ENCODE data around the gene ENO4. TPM values are rescaled to one million over a fixed set of nuclear protein-coding genes. Genes with fewer than 3 reads are reported as not detected.

Gene ENO4
- total RNA-seq, 1 experiment from 2014 or later, result 0.12 TPM

DNA sequence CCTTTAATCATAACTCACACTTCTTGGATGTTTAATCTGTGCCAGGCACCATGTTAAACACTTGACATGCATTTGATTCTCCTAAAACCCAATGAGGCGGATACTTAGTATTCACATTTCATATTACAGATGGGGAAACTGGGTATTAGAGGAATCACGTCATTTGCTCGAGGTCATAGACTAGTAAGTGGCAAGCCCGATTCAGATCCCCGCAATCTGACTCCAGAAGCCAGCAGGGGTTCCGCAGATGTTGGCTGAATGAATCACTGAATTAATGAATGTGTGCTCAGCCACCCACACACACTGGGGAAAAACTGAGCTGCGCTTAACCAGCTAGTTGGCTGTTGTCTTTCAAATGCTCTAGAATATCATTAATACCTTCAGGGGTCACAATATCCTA, 22.5 kb upstream of the ENO4 start:
- CTCF ChIA-PET, result no interaction called here
- intact Hi-C loops (cut with micrococcal nuclease; ENCODE audit: unreplicated experiment), result no loop called here
- TF ChIP-seq, protein P1, sequence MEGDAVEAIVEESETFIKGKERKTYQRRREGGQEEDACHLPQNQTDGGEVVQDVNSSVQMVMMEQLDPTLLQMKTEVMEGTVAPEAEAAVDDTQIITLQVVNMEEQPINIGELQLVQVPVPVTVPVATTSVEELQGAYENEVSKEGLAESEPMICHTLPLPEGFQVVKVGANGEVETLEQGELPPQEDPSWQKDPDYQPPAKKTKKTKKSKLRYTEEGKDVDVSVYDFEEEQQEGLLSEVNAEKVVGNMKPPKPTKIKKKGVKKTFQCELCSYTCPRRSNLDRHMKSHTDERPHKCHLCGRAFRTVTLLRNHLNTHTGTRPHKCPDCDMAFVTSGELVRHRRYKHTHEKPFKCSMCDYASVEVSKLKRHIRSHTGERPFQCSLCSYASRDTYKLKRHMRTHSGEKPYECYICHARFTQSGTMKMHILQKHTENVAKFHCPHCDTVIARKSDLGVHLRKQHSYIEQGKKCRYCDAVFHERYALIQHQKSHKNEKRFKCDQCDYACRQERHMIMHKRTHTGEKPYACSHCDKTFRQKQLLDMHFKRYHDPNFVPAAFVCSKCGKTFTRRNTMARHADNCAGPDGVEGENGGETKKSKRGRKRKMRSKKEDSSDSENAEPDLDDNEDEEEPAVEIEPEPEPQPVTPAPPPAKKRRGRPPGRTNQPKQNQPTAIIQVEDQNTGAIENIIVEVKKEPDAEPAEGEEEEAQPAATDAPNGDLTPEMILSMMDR (IDR thresholded peaks at IDR 0.05; ENCODE audit: unreplicated experiment), result no peak

DNA sequence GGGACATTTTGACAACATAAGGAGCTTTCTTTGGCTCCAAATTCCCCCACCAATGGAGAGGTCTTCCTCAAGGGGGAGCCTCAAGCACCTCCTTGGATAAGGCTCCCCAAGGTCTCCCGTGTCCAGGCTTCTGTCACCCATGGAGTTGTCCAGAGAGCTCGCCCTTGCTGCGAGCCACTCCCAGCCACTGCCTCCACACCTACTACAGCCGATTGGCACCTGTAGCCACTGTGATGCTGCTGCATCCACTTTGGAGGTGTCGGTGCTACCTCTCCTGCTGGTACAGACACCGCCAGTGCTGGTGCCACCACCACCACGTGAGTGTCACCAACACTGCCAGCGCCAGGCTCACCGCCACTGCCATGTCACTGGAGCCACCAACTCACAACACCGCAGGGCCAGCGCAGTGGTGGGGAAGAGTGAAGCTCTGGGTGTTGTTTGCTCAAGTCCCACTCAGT, 22.1 kb upstream of the ENO4 start:
- H3K9me3 Mint-ChIP-seq (ENCODE audit: low read depth, unreplicated experiment), result no peaks in the 10 kb centered on the region
- H3K27me3 Mint-ChIP-seq (ENCODE audit: unreplicated experiment), result no peaks in the 10 kb centered on the region
- intact Hi-C loops (cut with micrococcal nuclease; ENCODE audit: unreplicated experiment), result no loop called here
- TF ChIP-seq, protein P1 (IDR thresholded peaks at IDR 0.05; ENCODE audit: unreplicated experiment), result no peak
- no peaks in the 10 kb centered on the region for H3K36me3 Mint-ChIP-seq (ENCODE audit: insufficient read depth, unreplicated experiment)
- H3K27ac Mint-ChIP-seq (ENCODE audit: unreplicated experiment), result no peak overlapping the region
- H3K4me1 Mint-ChIP-seq (ENCODE audit: low read depth, unreplicated experiment), result no peaks in the 10 kb centered on the region
- BruUV-seq (replicated peaks), result no TSS peak
- CTCF ChIA-PET, result no interaction called here
- DNase-seq, result no peak
- no peak overlapping the region for H3K4me3 Mint-ChIP-seq (ENCODE audit: low read depth, unreplicated experiment)

More for the DNA sequence above, 22.5 kb upstream of the ENO4 start:
- Mint-ChIP-seq H3K36me3 (ENCODE audit: insufficient read depth, unreplicated experiment) (no peaks in the 10 kb centered on the region), H3K4me1 (ENCODE audit: low read depth, unreplicated experiment) (no peaks in the 10 kb centered on the region), H3K27me3 (ENCODE audit: unreplicated experiment) (no peaks in the 10 kb centered on the region), H3K9me3 (ENCODE audit: low read depth, unreplicated experiment) (no peaks in the 10 kb centered on the region), H3K27ac (ENCODE audit: unreplicated experiment) (no peak overlapping the region), H3K4me3 (ENCODE audit: low read depth, unreplicated experiment) (no peak overlapping the region)
- no TSS peak for BruUV-seq (replicated peaks)
- DNase-seq, result no peak

DNA sequence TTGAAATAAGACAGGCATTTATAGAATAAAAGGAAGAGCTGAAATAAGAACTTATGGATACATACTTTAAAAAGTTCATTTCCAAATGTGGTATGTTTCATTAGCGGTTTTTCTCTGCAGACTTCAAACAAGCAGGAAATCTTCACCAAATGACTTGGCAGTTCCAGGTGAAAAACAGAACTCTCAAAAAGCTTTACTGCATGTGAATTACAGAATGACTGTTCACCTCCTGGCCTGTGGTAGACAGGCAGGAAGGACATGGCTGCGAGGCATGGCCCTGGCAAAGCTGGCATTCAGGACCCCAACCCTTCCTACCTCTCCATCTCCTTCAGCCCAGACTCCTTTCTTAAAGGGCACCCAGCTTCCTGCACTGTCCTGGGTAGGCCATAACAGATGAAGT, 21.2 kb upstream of the ENO4 start:
- TF ChIP-seq, protein P1 (IDR thresholded peaks at IDR 0.05; ENCODE audit: unreplicated experiment), result no peak
- no TSS peak for BruUV-seq (replicated peaks)
- Mint-ChIP-seq H3K9me3 (ENCODE audit: low read depth, unreplicated experiment) (no peaks in the 10 kb centered on the region), H3K4me1 (ENCODE audit: low read depth, unreplicated experiment) (no peaks in the 10 kb centered on the region), H3K4me3 (ENCODE audit: low read depth, unreplicated experiment) (no peak overlapping the region), H3K27ac (ENCODE audit: unreplicated experiment) (no peak overlapping the region), H3K36me3 (ENCODE audit: insufficient read depth, unreplicated experiment) (no peaks in the 10 kb centered on the region), H3K27me3 (ENCODE audit: unreplicated experiment) (no peaks in the 10 kb centered on the region)
- CTCF ChIA-PET, result no interaction called here
- intact Hi-C loops (cut with micrococcal nuclease; ENCODE audit: unreplicated experiment), result no loop called here
- no peak for DNase-seq

DNA sequence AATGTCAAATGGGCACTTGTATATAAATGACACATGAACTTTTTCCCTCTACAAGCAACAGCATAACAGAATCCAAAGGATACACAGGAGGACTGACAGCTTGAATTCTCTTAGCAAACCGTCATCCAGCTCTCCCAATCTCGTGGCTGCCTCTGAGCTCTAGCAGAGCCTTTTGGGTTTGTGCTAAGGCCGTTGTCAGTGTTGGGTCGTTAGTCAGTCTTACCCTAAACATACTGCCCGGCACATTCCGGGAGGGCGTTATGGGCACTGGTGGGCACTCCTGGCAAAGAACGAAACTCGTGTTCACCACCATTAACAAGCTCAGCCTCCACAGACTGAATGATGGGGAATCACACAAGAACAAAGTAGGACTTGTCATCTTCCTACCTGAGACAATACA, 19.6 kb upstream of the ENO4 start:
- DNase-seq, result no peak
- Mint-ChIP-seq H3K4me3 (ENCODE audit: low read depth, unreplicated experiment) (no peak overlapping the region), H3K27ac (ENCODE audit: unreplicated experiment) (no peak overlapping the region), H3K9me3 (ENCODE audit: low read depth, unreplicated experiment) (no peaks in the 10 kb centered on the region), H3K4me1 (ENCODE audit: low read depth, unreplicated experiment) (no peaks in the 10 kb centered on the region), H3K27me3 (ENCODE audit: unreplicated experiment) (no peaks in the 10 kb centered on the region), H3K36me3 (ENCODE audit: insufficient read depth, unreplicated experiment) (no peaks in the 10 kb centered on the region)
- no TSS peak for BruUV-seq (replicated peaks)
- intact Hi-C loops (cut with micrococcal nuclease; ENCODE audit: unreplicated experiment), result no loop called here
- TF ChIP-seq, protein P1 (IDR thresholded peaks at IDR 0.05; ENCODE audit: unreplicated experiment), result no peak
- CTCF ChIA-PET, result no interaction called here

Measured in Calu3 (cell line).